Body of pancreas (tissue), 4 donors: ENCODE measurements around the gene RGS1. TPM values are rescaled to one million over a fixed set of nuclear protein-coding genes. Genes with fewer than 3 reads are reported as not detected.

Experiments
- ATAC-seq: fragments of 150-250 bp; one replicate; pipeline ENCODE4 v1.9.1; 2016
- DNase-seq, 4 donors: peaks; one replicate each; pipeline ENCODE4 v3.0.0-alpha.2; 2019
- H3K27ac ChIP-seq, 4 donors: fragments of 200-600 bp; sonication (generic); 1 replicate in 3 of 4; 2 replicates in 1 of 4; pipeline versions ENCODE4 v1.5.1 to v1.6.1; 2016 to 2019; ENCODE audit warnings: mild to moderate bottlenecking in 1 of 4, mixed read lengths in 1 of 4, moderate library complexity in 1 of 4
- H3K27me3 ChIP-seq, 2 donors: fragments of 200-600 bp; sonication (generic); one replicate each; pipeline ENCODE4 v1.6.0; 2016; ENCODE audit warnings: mild to moderate bottlenecking in 1 of 2
- H3K36me3 ChIP-seq, 2 donors: fragments of 200-600 bp; sonication (generic); replicated peaks in 1 of 2; 2 replicates each; pipeline ENCODE4 v1.5.1; 2016; ENCODE audit warnings: low read depth in 2 of 2; ENCODE audit not compliant: insufficient read depth in 1 of 2
- H3K4me1 ChIP-seq: fragments of 200-600 bp; sonication (generic); one replicate; pipeline ENCODE4 v1.6.0; 2016
- H3K4me3 ChIP-seq, 2 donors: fragments of 200-600 bp; sonication (generic); 1 replicate in 1 of 2; 2 replicates in 1 of 2; pipeline ENCODE4 v1.5.1; 2016 to 2019
- H3K9me3 ChIP-seq, 3 donors: fragments of 200-600 bp; sonication (generic); 1 replicate in 2 of 3; 2 replicates in 1 of 3; pipeline ENCODE4 v1.5.1; 2016
- CTCF ChIP-seq, 7 experiments: fragments of 450-650 bp in 4 of 7; fragments of 200-600 bp in 3 of 7; sonication (generic) in 3 of 7; IDR thresholded peaks; one replicate each; pipeline ENCODE4 v1.5.1; 2016 to 2019; ENCODE audit warnings: antibody characterized with exemption in 7 of 7
- POLR2A ChIP-seq, 3 donors: fragments of 450-650 bp; IDR thresholded peaks; one replicate each; pipeline ENCODE4 v1.6.1; 2016; ENCODE audit warnings: antibody characterized with exemption in 3 of 3, mild to moderate bottlenecking in 2 of 3
- WGBS, 2 donors: methylation state at CpG; one replicate each; pipeline ENCODE4 v1.1.5; 2017; 5-methylcytosine and 5-hydroxymethylcytosine counted together
- intact Hi-C: fragments of 100-400 bp; cut with DNase I; formaldehyde crosslinking; loops from one replicate; pipeline ENCODE4 v1.15.1; 2023
- total RNA-seq, 2 donors: library from RNA; depleted of rRNA; stranded (reverse); fragments of >200 nt; gene quantifications; one replicate each; pipeline ENCODE4 v1.1.0, GENCODE V29; 2016

RGS1 gene
- total RNA-seq, 2 donors from 2014 or later: 0.99 to 10.4 TPM

DNA sequence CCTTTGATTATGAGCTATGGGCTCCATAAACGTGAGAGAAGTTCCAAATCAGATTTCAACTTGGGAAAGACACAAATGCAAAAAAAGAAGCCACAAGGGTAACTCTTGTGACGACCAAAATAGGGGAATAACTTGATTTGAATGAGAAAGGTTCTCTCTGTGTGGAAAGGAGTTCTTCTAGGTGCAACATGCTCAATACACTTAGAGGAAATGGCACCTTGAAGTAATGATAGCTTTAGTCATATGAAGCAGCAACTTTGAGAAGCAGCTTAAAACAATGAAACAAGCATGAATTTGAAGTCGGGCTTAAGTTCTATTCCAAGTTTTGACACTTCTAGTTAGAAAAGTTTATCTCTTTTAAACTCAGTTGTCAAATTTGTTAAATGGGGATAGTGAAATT, 21.8 kb upstream of the RGS1 start:
- no peak for ATAC-seq
- intact Hi-C loops: no loop called here

DNA sequence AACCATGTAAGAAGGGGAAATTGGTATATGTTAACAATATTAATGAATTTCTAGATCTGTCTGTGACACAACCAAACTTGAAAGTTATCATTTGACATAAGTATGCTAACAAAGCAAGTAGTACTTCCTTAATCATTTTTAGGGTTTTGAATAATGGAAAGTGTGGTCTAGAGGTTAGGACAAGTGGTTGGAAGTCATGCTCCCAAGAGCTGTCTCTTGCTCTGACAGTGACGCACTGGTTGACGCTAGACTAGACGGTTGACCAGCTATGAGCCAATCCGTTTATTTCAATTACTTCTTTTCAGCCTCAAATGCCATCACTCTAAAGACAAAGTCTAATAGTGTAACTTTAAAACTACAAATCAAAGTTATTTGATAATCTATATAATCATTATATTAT, 20.7 kb upstream of the RGS1 start:
- intact Hi-C loops: no loop called here
- Histone ChIP-seq H3K9me3 (no peaks in the 10 kb centered on the region), H3K27me3 (no peaks in the 10 kb centered on the region), H3K36me3 (no peaks in the 10 kb centered on the region), H3K4me1 (no peaks in the 10 kb centered on the region), H3K4me3 (no peak overlapping the region), H3K27ac (no peak overlapping the region)
- TF ChIP-seq CTCF (IDR thresholded peaks at IDR 0.05): no peak
- TF ChIP-seq POLR2A (IDR thresholded peaks at IDR 0.05): no peak
- no peak for DNase-seq
- no peak for ATAC-seq
- WGBS, 2 donors: 84 to 89% methylated on average over 4 of the region's 4 CpGs

More for the DNA sequence above, 21.8 kb upstream of the RGS1 start:
- no peak for DNase-seq
- Histone ChIP-seq H3K4me1 (no peaks in the 10 kb centered on the region), H3K36me3 (no peaks in the 10 kb centered on the region), H3K27ac (no peak overlapping the region), H3K4me3 (no peak overlapping the region), H3K9me3 (no peaks in the 10 kb centered on the region), H3K27me3 (no peaks in the 10 kb centered on the region)
- 52 to 59% methylated on average over 3 of the region's 3 CpGs for WGBS, 2 donors
- TF ChIP-seq CTCF (IDR thresholded peaks at IDR 0.05): no peak
- TF ChIP-seq POLR2A (IDR thresholded peaks at IDR 0.05): no peak

DNA sequence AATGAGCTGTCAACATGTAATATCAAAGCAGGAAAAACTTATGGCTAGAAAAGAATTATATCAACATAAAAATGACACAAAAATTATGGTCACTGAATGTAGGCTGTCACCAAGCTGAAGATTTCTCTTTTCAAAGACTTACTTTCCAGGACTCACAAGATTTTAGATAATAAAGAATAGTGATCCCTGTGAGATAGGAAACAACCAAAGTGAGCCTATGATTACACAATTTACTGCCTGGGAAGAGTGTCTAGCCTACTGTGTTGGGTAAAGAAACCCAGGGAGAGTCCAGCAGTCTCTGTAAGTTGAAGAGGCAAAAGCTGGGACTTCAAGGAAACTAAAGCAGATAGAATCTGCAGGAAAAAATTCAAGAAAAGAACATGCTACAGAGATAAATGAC, 20.2 kb upstream of the RGS1 start:
- Histone ChIP-seq H3K27me3 (no peaks in the 10 kb centered on the region), H3K4me1 (no peaks in the 10 kb centered on the region), H3K9me3 (no peaks in the 10 kb centered on the region), H3K4me3 (no peak overlapping the region), H3K36me3 (no peaks in the 10 kb centered on the region), H3K27ac (no peak overlapping the region)
- no peak for TF ChIP-seq CTCF (IDR thresholded peaks at IDR 0.05)
- intact Hi-C loops: no loop called here
- DNase-seq (no peak), ATAC-seq (no peak)

GRCh38 chr1:192557841-192558595, 17.6 kb upstream of the RGS1 start:
- no peaks in the 10 kb centered on the region for H3K4me1 ChIP-seq
- TF ChIP-seq POLR2A (IDR thresholded peaks at IDR 0.05) (no peak), CTCF (IDR thresholded peaks at IDR 0.05) (no peak)
- DNase-seq (no peak), ATAC-seq (no peak)
- 83 to 84% methylated on average over 4 of the region's 4 CpGs for WGBS, 2 donors
- no peaks in the 10 kb centered on the region for H3K9me3 ChIP-seq
- no peaks in the 10 kb centered on the region for H3K27me3 ChIP-seq
- H3K27ac ChIP-seq: no peak overlapping the region
- intact Hi-C loops: no loop called here
- H3K4me3 ChIP-seq: no peak overlapping the region
- no peaks in the 10 kb centered on the region for H3K36me3 ChIP-seq
